ENCODE data around the gene CRACR2A. TPM values are rescaled to one million over a fixed set of nuclear protein-coding genes. Genes with fewer than 3 reads are reported as not detected.

Gene CRACR2A
- total and polyA plus RNA-seq, 2 of the 13 experiments (the other 11 are each of a cell fraction or from before 2014, with no cell fraction given): 0.09 to 0.20 TPM

DNA sequence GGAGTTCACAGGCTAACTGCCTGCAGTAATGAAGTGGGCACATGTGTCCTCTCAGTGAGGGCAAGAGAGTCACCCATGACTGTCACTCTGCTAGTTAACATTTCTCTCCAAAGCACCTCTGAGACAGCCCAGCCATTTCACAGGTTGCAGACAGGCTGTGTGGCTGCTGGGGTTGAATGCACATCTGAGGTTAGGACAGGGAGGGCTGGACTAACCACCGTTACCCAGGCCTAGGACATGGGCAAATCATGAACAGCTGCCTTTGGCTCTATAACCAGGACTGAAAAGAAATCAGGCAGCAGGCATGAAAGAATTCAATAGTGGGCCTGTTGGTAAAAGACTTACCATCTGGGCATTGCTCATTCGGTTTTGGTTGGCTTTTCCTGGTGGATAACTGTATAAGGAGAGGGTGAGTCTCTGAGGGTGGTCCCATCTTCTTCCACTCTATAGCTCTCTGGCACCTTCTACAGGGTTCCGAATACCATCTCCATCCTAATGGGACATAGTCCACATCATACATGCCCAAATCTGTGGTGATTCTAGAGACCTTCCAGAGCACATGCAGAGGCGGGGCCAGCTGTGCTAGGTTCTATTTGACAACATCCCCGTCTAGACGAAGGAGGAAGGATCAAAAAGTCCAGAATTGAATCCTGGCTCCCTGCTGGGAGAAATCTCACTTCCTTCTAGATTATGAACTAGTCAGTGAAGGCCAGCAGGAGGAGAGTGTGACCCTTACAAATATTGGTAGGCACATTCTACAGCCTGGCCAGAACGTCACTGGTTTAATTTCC is 10.8 kb downstream of the CRACR2A start (continued):
- TF ChIP-seq ZNF619 (CRISPR knock-in tag; IDR thresholded peaks at IDR 0.05) (no peak), PAWR (CRISPR knock-in tag; IDR thresholded peaks at IDR 0.05; ENCODE audit: borderline replicate concordance) (no peak), DNMT1 (CRISPR knock-in tag; IDR thresholded peaks at IDR 0.05) (no peak), MED8 (CRISPR knock-in tag; IDR thresholded peaks at IDR 0.05; ENCODE audit: insufficient replicate concordance) (no peak)
- TF ChIP-seq, protein P1, sequence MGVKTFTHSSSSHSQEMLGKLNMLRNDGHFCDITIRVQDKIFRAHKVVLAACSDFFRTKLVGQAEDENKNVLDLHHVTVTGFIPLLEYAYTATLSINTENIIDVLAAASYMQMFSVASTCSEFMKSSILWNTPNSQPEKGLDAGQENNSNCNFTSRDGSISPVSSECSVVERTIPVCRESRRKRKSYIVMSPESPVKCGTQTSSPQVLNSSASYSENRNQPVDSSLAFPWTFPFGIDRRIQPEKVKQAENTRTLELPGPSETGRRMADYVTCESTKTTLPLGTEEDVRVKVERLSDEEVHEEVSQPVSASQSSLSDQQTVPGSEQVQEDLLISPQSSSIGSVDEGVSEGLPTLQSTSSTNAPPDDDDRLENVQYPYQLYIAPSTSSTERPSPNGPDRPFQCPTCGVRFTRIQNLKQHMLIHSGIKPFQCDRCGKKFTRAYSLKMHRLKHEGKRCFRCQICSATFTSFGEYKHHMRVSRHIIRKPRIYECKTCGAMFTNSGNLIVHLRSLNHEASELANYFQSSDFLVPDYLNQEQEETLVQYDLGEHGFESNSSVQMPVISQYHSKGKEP (CRISPR knock-in tag; IDR thresholded peaks at IDR 0.05): no peak
- TF ChIP-seq, protein P2, sequence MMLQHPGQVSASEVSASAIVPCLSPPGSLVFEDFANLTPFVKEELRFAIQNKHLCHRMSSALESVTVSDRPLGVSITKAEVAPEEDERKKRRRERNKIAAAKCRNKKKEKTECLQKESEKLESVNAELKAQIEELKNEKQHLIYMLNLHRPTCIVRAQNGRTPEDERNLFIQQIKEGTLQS (CRISPR knock-in tag; IDR thresholded peaks at IDR 0.05): no peak
- TF ChIP-seq, protein P3, sequence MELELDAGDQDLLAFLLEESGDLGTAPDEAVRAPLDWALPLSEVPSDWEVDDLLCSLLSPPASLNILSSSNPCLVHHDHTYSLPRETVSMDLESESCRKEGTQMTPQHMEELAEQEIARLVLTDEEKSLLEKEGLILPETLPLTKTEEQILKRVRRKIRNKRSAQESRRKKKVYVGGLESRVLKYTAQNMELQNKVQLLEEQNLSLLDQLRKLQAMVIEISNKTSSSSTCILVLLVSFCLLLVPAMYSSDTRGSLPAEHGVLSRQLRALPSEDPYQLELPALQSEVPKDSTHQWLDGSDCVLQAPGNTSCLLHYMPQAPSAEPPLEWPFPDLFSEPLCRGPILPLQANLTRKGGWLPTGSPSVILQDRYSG (CRISPR knock-in tag; IDR thresholded peaks at IDR 0.05): no peak

DNA sequence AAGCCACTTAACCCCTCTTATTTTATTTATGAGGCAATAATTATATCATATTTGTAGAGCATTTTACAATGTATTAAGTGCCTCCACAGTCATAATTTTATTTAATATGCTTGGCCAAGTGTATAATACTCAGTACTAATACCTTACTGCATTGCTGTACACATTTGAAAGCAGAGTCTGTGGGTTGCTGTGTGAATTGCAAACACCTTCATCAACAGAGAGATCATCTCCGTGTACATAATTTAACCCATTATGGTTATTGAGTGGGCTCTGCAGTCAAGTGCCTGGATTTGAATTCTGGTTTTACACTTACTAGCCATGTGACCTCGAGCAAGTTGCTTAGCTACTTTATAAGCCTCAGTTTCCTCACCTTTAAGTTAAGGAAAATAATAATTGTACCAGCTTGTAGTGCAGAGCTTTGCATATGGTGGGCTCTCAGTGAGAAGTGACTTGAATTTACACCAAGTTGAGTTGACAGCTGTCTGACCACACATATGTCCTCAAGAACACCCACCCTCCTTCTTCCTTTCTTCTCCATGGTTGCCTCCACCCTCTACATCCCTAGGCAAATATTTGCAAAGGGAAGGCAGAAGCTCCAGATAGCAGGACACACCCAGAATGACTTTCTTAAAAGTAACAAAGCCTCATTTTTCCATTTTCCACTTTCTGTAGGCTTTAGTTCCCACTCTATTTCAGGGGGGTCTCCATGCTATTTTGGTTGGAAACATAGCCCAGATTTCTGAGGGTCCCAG is 12.3 kb downstream of the CRACR2A start:
- Histone ChIP-seq H3K9ac (ENCODE audit: insufficient read depth, low read depth, low read length) (no peak overlapping the region), H3K27me3 (ENCODE audit: control insufficient read depth in 1 of 2, insufficient read depth in 2 of 2, low read length in 2 of 2) (0 out of 5 replicates have a peak, but pooled peaks cover 0 to 9% of the 10 kb centered on the region in 2 experiments), H4K20me1 (ENCODE audit: insufficient read depth, low read length) (no peaks in the 10 kb centered on the region), H3K9me3 (ENCODE audit: low read length) (no peaks in the 10 kb centered on the region), H3K4me3 (replicated peaks in 1 of 3; ENCODE audit: insufficient read depth in 1 of 3, low read depth in 2 of 3, low read length in 3 of 3) (no peak overlapping the region), H2AFZ (ENCODE audit: low read length) (no peak overlapping the region), H3K27ac (ENCODE audit: extremely low read length, insufficient read depth, low read length) (no peak overlapping the region), H3K36me3 (replicated peaks in 1 of 2; ENCODE audit: control insufficient read depth in 1 of 2, insufficient read depth in 2 of 2, low read length in 2 of 2) (no peaks in the 10 kb centered on the region), H3K4me2 (ENCODE audit: low read depth, low read length) (no peak overlapping the region), H3K4me1 (ENCODE audit: insufficient read depth, low read length) (no peaks in the 10 kb centered on the region), H3K79me2 (ENCODE audit: insufficient read depth, low read length) (no peaks in the 10 kb centered on the region)
- ATAC-seq (no peak), FAIRE-seq (no peak), DNase-seq (ENCODE audit: low spot score) (no peak)
- in situ Hi-C loops (cut with HindIII; ENCODE audit: extremely low pct_ligation_motif_present, low pct_unique_long_range_greater_than_20kb) (no loop called here), intact Hi-C loops (cut with micrococcal nuclease; ENCODE audit: unreplicated experiment) (no loop called here)
- no TSS peak for BruUV-seq (replicated peaks)
- ChIA-PET POLR2A (no interaction called here), CTCF (ENCODE audit: low intra/inter-chr PET ratio, low total read pairs) (no interaction called here)
- no peak for TF ChIP-seq ZFX (CRISPR knock-in tag; IDR thresholded peaks at IDR 0.05; ENCODE audit: low read depth)
- no peak for TF ChIP-seq ZNF792 (CRISPR knock-in tag; IDR thresholded peaks at IDR 0.05)
- no peak for TF ChIP-seq MED1 (CRISPR knock-in tag; IDR thresholded peaks at IDR 0.05)
- no peak for TF ChIP-seq EP300 (IDR thresholded peaks at IDR 0.05; ENCODE audit: low read depth in 2 of 2, low read length in 2 of 2)
- no peak for TF ChIP-seq EP300 (CRISPR knock-in tag; IDR thresholded peaks at IDR 0.05; ENCODE audit: borderline replicate concordance)
- TF ChIP-seq ZFP36L2 (CRISPR knock-in tag; IDR thresholded peaks at IDR 0.05): no peak
- TF ChIP-seq ATRX (CRISPR knock-in tag; IDR thresholded peaks at IDR 0.05; ENCODE audit: borderline replicate concordance): no peak
- no peak for TF ChIP-seq TBL1XR1 (IDR thresholded peaks at IDR 0.05; ENCODE audit: borderline replicate concordance, low read length, partially characterized antibody)
- 0% methylated on average over 2 of the region's 2 CpGs for WGBS (ENCODE audit: low lambda C conversion rate)

Measured in HepG2 (cell line).